Measurements from ENCODE around the gene S100A5. TPM values are rescaled to one million over a fixed set of nuclear protein-coding genes. Genes with fewer than 3 reads are reported as not detected.

The S100A5 gene
- total and polyA plus RNA-seq, 12 donors = not detected

DNA sequence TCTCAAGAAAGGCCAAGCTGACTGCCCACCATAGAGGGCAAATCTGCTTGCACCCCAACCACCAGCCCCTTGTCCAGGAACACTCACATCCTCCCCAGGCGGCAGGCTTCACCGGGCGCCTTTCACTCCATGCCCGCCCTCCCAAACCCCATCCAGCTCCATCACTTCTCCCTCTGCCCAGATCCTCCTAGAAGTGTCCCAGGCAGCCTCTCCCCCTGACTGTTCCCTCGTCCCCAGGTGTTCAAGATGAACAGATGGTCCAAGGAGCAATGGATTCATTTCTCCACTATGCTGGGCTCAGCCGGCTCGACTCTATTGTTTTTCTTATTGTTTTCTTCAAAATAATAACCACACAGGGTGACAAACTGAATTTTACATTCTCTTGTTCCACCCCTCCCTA, 27.1 kb downstream of the S100A5 start:
- Histone ChIP-seq H3K9me3 (no peaks in the 10 kb centered on the region), H3K36me3 (no peaks in the 10 kb centered on the region), H3K27ac (no peak overlapping the region), H3K27me3 (no peaks in the 10 kb centered on the region), H3K4me3 (no peak overlapping the region), H3K4me1 (peaks cover 0 to 34% (median 6%) of the 10 kb centered on the region in 9 donors)
- intact Hi-C loops (cut with DNase I) = loop anchor here in 7 of 10 donors (2.0 to 10.0 kb wide), 8 partner anchors 51 to 259 kb away; partner anchors contain the start of genes S100A14 (in 3 of the 7), S100A2 (in 2 of the 7) and NPR1 (in 1 of the 7)
- TF ChIP-seq, protein P1, sequence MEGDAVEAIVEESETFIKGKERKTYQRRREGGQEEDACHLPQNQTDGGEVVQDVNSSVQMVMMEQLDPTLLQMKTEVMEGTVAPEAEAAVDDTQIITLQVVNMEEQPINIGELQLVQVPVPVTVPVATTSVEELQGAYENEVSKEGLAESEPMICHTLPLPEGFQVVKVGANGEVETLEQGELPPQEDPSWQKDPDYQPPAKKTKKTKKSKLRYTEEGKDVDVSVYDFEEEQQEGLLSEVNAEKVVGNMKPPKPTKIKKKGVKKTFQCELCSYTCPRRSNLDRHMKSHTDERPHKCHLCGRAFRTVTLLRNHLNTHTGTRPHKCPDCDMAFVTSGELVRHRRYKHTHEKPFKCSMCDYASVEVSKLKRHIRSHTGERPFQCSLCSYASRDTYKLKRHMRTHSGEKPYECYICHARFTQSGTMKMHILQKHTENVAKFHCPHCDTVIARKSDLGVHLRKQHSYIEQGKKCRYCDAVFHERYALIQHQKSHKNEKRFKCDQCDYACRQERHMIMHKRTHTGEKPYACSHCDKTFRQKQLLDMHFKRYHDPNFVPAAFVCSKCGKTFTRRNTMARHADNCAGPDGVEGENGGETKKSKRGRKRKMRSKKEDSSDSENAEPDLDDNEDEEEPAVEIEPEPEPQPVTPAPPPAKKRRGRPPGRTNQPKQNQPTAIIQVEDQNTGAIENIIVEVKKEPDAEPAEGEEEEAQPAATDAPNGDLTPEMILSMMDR (IDR thresholded peaks at IDR 0.05) = peak in 1 of 9 donors; percentile 0
- 96% methylated on average over 7 of the region's 7 CpGs for WGBS, 2 donors
- DNase-seq (no peak), ATAC-seq (no peak)

DNA sequence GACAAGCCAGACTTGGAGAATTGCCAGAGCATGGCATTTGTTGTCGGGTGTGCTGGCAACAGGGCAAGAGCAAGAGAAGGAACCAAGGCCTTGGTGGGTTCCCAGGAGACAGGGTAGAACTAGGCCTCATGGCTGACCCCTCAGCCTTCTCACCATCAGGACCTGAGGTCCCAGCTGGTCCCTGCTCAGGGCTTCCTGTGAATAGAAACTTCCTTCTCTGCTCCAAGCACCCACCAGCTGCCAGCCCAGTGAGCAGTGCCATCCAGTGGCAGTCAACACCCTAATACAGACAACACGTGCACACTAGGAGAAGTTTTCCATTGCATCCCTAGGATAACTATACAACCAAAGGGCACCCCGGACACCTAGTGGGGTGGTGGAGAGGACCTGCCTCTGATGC, 27.7 kb downstream of the S100A5 start:
- Histone ChIP-seq H3K4me1 (peaks cover 0 to 28% (median 6%) of the 10 kb centered on the region in 9 donors), H3K9me3 (no peaks in the 10 kb centered on the region), H3K27me3 (no peaks in the 10 kb centered on the region), H3K36me3 (no peaks in the 10 kb centered on the region), H3K27ac (no peak overlapping the region), H3K4me3 (no peak overlapping the region)
- TF ChIP-seq, protein P1 (IDR thresholded peaks at IDR 0.05) = peak in 5 of 9 donors; percentile 5 to 36 (median 19)
- ATAC-seq (peak in 3 of 8 donors; percentile 28 to 37 (median 36)), DNase-seq (no peak)
- WGBS, 2 donors = 53 to 75% methylated on average over 3 of the region's 3 CpGs
- intact Hi-C loops (cut with DNase I) = loop anchor here in 7 of 10 donors (2.0 to 10.0 kb wide), 8 partner anchors 52 to 259 kb away; partner anchors contain the start of genes S100A14 (in 3 of the 7), S100A2 (in 2 of the 7) and NPR1 (in 1 of the 7)

DNA sequence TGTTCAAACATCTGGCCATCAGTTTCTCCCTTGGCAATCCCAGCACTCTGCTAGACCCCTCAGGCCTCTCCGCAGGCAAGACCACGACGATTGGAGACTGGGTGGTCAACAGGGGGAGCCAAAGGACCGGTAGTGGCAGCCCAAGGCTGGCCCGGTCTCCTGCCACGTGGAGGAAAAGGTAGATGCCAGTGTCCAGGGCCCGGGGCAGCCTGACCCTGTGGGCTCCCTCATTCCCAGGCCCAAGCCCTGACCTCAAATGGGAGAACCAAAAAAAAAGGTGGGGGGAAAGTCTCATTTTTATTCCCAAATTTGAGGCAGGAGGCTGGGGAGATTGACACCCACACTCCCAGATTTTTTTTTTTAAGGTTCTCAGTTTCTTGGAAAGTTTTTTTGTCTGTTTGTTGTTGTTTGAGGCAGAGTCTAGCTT, 29.7 kb downstream of the S100A5 start:
- TF ChIP-seq, protein P1 (IDR thresholded peaks at IDR 0.05) = peak; percentile 82 to 99 (median 95)
- intact Hi-C loops (cut with DNase I) = loop anchor here (1.0 to 10.0 kb wide), 10 partner anchors 54 to 261 kb away; partner anchors contain the start of genes S100A14 (in 3 of the 10), S100A2 (in 2 of the 10) and NPR1 (in 1 of the 10)
- Histone ChIP-seq H3K4me1 (peaks cover 9 to 38% (median 21%) of the 10 kb centered on the region in 9 donors), H3K27ac (no peak overlapping the region), H3K4me3 (no peak overlapping the region), H3K27me3 (no peaks in the 10 kb centered on the region), H3K36me3 (no peaks in the 10 kb centered on the region), H3K9me3 (no peaks in the 10 kb centered on the region)
- ATAC-seq (peak; percentile 41 to 73 (median 64)), DNase-seq (peak; percentile 80 to 85)
- 1% methylated on average over 7 of the region's 7 CpGs for WGBS, 2 donors

DNA sequence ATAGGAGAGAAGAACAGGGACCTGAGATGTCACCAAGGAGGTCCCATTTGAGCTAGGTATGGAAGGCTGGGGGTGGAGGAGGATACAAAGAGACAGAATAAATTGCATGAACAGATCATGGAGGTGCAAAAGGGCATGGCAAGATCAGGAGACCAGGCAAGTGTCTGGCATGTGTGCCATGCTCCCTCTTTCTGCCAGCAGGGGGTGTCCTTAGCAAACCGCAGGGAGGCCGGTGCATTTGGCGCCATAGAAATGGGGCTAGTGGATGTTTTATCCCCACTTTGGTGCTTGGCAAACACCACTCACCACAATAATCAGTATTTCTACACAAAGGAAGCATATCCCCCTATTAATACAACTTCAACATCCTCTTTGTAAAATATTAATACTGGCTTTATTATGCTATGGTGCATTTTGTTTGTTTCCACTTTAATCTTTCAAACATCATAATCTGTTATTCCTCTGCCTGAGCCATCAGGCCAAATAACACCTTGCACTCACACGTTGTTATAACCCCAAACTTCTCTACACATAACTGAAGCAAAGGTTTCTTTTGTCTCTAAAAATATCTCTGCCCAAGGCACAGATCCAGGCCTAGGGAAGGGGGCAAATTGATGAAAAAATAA, 30.9 kb downstream of the S100A5 start:
- H3K27me3 ChIP-seq = no peaks in the 10 kb centered on the region
- H3K36me3 ChIP-seq = no peaks in the 10 kb centered on the region
- no peak overlapping the region for H3K27ac ChIP-seq
- no peak for ATAC-seq
- H3K4me3 ChIP-seq = no peak overlapping the region
- intact Hi-C loops (cut with DNase I) = loop anchor here in 9 of 10 donors (1.0 to 10.0 kb wide), 10 partner anchors 55 to 477 kb away; partner anchors contain the start of genes S100A14 (in 3 of the 9), RAB13 (in 2 of the 9), S100A2 (in 2 of the 9) and NPR1 (in 1 of the 9)
- peaks cover 13 to 34% (median 21%) of the 10 kb centered on the region in 9 donors for H3K4me1 ChIP-seq
- no peaks in the 10 kb centered on the region for H3K9me3 ChIP-seq
- 70 to 80% methylated on average over 4 of the region's 4 CpGs for WGBS, 2 donors
- peak in 1 of 2 donors; percentile 30 for DNase-seq
- TF ChIP-seq, protein P1 (IDR thresholded peaks at IDR 0.05) = peak; percentile 12 to 70 (median 51)

Data from heart right ventricle (tissue), 16 donors.